T-helper 2 cell treated with Interferon-gamma antibody and Interleukin-4, amounts not matched to agents 100 ng/mL and 5 ng/mL, for 36 hours (primary cell): Measurements from ENCODE around the gene BTBD9. TPM values are rescaled to one million over a fixed set of nuclear protein-coding genes. Genes with fewer than 3 reads are reported as not detected.

ENCODE experiments used
- intact Hi-C: fragments of 100-400 bp; cut with micrococcal nuclease; formaldehyde crosslinking; loops from one replicate; pipeline ENCODE4 v1.15.1; 2023
- total RNA-seq: library from RNA; stranded (reverse); gene quantifications from 2 replicates; pipeline ENCODE4 v1.2.3, GENCODE V29; 2022

The BTBD9 gene
- total RNA-seq, 1 donor from 2014 or later: 18.8 TPM

- intact Hi-C loops: no loop called here
Observed at GRCh38 chr6:38599966-38600550, 39.7 kb downstream of the BTBD9 start.

GRCh38 chr6:38599261-38599660 is 40.5 kb downstream of the BTBD9 start:
- intact Hi-C loops: no loop called here

- intact Hi-C loops: no loop called here
Observed at GRCh38 chr6:38593998-38594665, 45.6 kb downstream of the BTBD9 start.

GRCh38 chr6:38593409-38593808 is 46.3 kb downstream of the BTBD9 start:
- intact Hi-C loops: no loop called here

GRCh38 chr6:38591439-38591838 is 48.3 kb downstream of the BTBD9 start:
- intact Hi-C loops: no loop called here

- intact Hi-C loops: no loop called here
Observed at GRCh38 chr6:38589367-38589720, 50.4 kb downstream of the BTBD9 start.

DNA sequence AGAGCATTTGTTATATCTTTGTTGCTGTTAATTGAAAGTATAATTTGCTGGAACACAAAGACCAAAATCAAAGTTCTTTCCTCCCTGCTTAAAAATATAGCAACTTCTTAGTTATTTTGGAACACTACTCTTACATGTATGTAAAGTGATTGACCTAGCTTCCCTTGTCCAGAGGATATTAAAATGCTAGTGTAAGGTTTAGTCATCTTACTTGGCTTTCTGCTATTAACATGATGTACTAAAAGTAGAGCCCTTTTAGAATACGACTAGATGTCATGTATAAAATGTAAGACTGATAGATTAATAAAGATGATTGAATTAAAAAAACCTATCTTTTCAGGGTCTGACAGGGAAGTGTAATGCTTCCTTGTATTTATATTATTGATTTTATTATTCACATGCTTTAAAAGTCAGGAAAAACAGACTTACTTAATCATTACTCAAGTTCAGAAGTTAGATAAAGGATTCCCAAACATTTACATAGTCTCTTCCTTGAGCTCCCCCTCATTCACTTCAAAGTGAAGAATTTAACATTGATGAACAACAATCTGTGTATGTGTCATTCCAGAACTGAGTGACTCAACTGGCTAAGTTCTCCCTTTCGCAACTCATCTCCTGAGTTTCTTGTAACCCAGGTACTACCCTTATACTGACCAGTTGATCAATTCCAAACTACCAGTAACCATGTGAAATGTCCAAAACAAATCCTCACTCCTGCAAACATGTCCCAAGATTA is 50.9 kb downstream of the BTBD9 start:
- intact Hi-C loops: no loop called here

DNA sequence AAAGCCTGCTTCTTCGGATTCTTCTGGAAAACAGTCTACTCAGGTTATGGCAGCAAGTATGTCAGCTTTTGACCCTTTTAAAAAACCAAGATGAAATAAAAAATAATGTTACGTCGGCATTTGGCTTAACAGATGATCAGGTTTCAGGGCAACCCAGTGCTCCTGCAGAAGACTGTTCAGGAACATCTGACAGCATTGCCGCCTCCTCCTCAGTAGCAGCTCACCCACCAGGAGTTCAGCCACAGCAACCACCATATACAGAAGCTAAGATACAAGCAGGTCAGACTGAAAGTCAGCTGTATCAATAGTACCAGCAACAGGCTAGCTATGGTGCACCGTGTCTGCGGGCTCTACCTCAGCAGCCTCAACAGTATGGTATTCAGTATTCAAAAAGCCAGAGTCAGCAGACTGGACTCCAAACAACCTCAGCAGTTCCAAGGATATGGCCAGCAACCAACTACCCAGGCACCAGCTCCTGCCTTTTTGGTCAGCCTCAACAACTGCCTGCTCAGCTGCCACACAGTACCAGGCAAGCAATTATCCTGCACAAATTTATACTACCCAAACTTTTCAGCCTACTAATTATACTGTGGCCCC is 51.9 kb downstream of the BTBD9 start:
- intact Hi-C loops: no loop called here

GRCh38 chr6:38586992-38587391 is 52.7 kb downstream of the BTBD9 start:
- intact Hi-C loops: no loop called here

DNA sequence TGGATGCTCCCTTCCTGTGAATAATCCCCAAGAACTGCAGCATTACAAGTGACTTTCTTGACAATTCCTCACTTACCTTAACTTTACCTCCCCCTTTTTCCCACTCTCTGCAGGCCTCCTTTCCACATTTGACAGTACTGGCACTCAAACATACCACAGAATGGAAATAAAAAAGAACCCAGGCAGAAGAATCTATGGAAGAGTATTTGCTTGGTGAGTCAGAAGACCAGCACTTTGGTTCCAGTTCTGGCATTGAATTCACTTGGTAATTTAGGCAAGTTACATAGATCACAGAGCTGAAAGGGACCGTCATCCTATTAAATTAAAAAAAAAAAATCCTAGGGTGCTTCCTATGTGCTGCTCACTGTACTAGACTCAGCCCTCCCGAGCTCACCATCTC is 55.0 kb downstream of the BTBD9 start:
- intact Hi-C loops: no loop called here

DNA sequence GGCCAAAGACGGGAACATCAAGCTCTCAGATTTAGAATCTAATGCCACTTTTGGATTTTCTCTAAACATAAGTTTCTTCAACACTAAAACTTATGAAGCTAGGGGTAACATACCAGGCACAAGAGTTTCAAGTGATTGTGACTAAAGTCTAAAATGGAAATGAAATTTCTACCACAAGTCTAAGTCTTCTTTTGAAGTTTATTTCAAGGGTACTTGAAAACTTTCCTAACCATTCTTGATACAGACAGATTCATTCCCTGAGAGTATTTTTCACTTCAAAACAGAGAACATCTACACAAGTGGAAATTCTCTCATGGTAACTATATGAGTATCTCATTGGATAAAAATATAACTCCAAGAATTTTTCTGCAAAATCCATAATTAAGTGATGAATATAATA is 56.2 kb downstream of the BTBD9 start:
- intact Hi-C loops: no loop called here

DNA sequence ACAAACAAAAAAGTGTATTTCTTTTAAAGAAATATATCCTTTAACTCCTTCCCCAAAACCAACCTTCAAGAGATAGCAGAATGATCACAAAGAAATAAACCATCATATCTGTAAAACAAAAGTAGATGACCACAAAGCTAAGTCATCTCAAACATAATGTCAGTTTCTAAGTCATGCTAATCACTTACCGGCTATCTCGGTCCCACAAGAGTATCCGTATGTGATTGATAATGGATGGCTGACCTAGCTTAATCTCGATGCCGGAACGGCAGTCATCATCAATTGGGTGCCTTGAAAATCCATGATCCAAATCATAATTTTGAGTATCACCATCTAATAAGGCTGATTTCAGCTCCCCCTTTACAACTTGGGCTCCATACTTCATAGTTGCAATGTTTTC is 59.7 kb downstream of the BTBD9 start:
- intact Hi-C loops: no loop called here

DNA sequence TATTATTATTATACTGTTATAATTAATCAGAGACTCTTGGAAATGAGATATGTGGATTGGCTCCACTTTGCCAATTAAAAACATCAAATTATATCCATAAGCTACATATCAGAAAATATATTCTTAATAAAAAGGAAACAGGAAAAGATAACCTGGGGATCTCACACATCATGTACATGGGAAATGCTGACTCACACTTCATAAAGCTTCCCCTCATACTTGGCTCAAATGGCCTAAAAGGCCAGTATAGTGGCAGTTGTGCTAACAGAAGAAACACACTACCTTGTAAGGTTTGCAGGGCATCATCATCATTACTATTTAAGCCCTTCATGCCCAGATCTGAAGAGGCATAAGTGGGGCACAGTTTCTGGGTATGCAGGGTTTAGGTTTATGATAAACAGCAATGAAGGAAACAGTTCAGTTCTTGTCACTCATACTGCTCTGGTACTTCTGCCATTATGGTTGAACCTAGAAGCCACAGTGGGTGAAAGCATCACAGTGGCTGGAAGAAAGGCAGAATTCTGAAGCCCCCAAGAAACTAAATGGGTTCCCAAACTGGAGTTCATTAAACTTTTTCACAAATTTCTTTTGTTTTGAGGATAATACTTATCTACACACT is 60.6 kb downstream of the BTBD9 start:
- intact Hi-C loops: loop anchor here (10.0 kb wide), 1 partner anchor 84 kb away; no protein-coding TSS in a partner anchor

- intact Hi-C loops: loop anchor here (10.0 kb wide), 1 partner anchor 83 kb away; no protein-coding TSS in a partner anchor
Observed at GRCh38 chr6:38578075-38578474, 61.7 kb downstream of the BTBD9 start.

- intact Hi-C loops: loop anchor here (10.0 kb wide), 1 partner anchor 83 kb away; no protein-coding TSS in a partner anchor
Observed at GRCh38 chr6:38577492-38577891, 62.2 kb downstream of the BTBD9 start.

DNA sequence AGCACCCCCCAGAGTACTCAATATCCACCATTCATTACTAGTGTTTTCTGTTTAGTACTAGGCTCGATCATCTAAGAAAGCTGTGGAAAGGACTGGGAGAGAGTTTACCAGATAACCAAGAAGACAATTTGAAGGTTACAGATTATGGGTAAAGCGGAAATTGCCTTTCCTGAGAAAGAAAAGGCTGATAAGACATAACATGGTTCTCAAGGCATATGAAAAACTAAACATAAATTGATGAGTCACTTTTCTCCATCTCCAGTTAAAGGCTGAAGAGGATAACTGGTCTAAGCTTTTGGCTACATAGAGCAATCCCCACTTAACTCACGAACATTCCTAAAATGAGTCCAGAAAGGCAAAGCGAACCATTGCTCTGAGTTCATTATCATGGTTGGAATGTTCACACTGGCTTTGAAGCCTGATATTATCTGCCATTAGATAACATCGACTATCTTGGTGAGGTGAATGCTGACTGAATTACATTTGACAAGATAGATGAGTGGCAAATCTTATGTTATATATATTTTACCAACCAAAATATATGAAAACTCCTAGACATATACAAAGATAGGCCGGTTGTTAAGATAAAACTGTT is 65.8 kb downstream of the BTBD9 start:
- intact Hi-C loops: loop anchor here (5.0 to 10.0 kb wide), 3 partner anchors 79 to 877 kb away; partner anchors contain the start of gene MDGA1

GRCh38 chr6:38572186-38572813 is 67.4 kb downstream of the BTBD9 start:
- intact Hi-C loops: loop anchor here (1.0 to 10.0 kb wide), 5 partner anchors 67 to 875 kb away; partner anchors contain the start of genes BTBD9, GLO1 and MDGA1

GRCh38 chr6:38571721-38572120 is 68.0 kb downstream of the BTBD9 start:
- intact Hi-C loops: loop anchor here (1.0 to 10.0 kb wide), 5 partner anchors 68 to 874 kb away; partner anchors contain the start of genes BTBD9, GLO1 and MDGA1

- intact Hi-C loops: loop anchor here (5.0 to 10.0 kb wide), 3 partner anchors 76 to 873 kb away; partner anchors contain the start of gene MDGA1
Observed at GRCh38 chr6:38570750-38571149, 69.0 kb downstream of the BTBD9 start.

DNA sequence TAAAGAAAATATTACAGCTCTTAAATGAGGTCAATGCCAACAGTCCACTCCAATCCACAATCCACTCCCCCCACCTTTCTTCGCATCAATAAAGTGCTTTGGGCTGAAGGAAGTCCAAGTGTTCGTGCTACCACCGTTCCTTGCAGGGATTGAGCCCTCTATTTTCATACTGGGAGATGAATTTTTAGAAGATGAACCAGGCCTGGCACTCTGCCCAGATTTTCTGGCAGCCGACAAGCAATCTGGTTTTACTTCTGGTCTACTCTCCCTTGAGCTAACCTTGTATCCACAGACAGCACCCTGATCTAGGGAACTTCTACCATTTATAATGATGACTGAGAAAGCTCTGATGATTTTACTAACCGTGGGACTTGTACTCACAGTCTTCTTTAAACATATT is 72.3 kb downstream of the BTBD9 start:
- intact Hi-C loops: no loop called here
